HG03025 (cell line): ENCODE measurements around the gene RUSC1.
A peak's percentile ranks its signal among the peaks of the same experiment; 100 is the strongest.
"Not testable (repeated sequence)": the region's sequence is repeated elsewhere in the genome, so short reads cannot be mapped to it uniquely, and the experiment has no call there.

Source experiments
- ATAC-seq: cut with Tn5 transposase; IDR thresholded peaks from one replicate; pipeline ENCODE4 v1.9.1; 2021; ENCODE audit warnings: mild to moderate bottlenecking, moderate library complexity; ENCODE audit not compliant: unreplicated experiment, low FRiP score

RUSC1 gene

DNA sequence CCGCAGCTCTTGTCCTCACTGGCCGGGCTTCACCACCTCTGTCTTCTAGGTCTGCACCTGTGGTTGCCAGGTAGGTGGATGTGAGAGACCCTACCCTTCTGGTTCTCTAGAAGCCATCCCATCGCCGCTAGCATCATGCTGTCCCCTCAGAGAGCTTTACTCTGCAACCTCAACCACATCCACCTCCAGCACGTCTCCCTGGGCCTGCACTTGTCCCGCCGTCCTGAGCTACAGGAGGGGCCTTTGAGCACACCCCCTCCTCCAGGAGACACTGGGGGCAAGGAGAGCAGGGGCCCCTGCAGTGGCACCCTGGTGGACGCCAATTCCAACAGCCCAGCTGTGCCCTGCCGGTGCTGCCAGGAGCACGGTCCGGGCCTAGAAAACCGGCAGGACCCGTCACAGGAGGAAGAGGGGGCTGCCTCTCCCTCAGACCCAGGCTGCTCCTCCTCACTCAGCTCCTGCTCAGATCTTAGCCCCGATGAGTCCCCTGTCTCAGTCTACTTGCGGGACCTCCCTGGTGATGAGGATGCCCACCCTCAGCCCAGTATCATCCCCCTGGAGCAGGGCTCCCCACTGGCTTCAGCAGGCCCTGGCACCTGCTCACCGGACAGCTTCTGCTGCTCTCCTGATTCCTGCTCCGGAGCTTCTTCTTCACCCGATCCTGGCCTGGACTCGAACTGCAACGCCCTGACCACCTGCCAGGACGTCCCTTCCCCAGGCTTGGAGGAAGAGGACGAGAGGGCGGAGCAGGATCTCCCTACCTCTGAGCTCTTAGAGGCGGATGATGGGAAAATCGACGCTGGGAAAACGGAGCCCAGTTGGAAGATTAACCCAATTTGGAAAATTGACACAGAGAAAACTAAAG lies 1.2 kb downstream of the RUSC1 start:
- ATAC-seq: no peak

- no peak for ATAC-seq
Measured at GRCh38 chr1:155322571-155322952, 1.9 kb downstream of the RUSC1 start.

GRCh38 chr1:155322953-155323728 lies 2.4 kb downstream of the RUSC1 start:
- ATAC-seq: peak; percentile 36

- ATAC-seq: peak; percentile 36
Measured at GRCh38 chr1:155323729-155324036, 3.0 kb downstream of the RUSC1 start.

- ATAC-seq: peak; percentile 51
Measured at GRCh38 chr1:155324037-155324716, 3.5 kb downstream of the RUSC1 start.

DNA sequence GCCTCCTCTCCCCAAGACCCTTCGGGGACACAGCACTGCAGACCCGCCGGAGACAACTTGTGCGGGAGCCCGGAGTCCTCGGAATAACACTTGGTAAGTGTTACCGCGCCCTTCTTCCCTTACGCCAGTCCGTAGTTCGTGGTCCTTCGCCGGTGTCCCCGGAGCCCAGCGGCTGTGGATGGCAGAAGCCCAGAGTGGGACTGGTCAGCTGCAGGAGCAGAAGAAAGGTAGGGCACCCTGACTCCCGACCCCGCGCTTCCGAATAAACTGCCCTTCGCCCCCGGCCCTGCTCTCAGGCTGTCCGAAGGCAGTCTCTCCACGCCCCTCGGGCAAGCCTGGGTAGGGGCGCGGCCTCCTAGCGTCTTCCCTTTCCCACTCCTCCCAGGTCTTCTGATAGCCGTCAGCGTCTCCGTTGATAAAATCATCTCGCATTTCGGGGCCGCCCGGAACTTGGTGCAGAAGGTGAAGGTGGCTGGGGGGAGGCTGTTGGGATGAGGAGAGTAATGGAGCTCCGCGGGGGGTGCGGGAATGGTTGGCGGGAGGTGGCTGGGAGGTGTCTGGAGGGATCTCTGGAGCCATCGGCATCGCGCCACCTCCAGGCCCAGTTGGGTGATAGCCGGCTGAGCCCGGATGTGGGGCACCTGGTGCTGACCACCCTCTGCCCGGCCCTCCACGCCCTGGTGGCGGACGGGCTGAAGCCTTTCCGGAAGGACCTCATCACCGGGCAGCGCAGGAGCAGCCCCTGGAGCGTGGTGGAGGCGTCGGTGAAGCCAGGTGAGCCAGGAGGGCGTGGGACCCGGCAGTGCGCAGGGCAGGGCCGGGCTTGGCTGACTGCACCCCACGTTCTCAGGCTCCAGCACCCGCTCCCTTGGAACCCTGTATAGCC lies 4.3 kb downstream of the RUSC1 start:
- peak; percentile 2 for ATAC-seq

- no peak for ATAC-seq
Measured at GRCh38 chr1:155325603-155325893, 4.9 kb downstream of the RUSC1 start.

DNA sequence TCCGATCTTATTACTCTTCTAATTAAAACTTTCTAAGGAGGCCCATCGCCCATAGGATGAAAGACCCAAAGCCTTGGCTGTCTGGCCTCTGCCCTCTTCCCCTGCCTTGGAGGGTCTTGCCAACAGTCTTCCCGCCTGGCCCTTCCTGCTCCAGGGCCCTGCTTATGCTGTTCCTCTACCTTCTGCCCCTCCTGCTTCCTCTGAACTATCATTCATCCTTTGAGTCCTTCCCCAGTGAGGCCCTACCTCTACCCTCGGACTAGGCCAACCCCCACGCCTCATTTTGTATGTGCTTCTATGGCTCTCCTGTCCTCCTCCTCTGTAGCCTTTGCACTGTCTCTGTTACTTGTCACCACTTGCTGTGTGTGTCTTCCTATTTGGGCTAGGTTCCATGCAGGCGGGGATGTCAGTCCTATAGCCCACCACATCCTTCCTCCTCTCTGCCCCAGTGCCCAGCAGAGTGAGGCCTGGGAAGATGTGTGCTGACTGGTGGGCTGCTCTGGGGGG lies 5.4 kb downstream of the RUSC1 start:
- no peak for ATAC-seq

GRCh38 chr1:155326631-155327037 lies 5.9 kb downstream of the RUSC1 start:
- ATAC-seq: no peak

DNA sequence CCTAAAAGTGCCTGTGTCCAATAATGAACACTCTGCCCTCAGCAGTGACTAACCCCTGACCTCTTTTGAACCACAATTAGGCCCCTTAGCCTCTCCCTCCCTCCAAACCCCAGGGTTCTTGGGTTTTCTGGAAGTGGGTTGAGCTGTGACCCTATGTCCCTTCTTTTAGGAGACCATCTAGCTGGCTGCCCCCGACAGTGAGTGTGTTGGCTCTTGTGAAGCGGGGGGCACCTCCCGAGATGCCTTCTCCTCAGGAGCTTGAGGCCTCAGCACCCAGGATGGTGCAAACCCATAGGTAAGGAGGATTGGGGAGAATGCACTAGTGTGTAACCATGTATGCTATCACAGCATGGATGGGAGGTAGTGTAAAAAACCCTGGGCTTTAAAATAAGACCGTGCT lies 7.3 kb downstream of the RUSC1 start:
- no peak for ATAC-seq

- ATAC-seq: not testable (repeated sequence)
Measured at GRCh38 chr1:155328856-155329255, 8.2 kb downstream of the RUSC1 start.

GRCh38 chr1:155329980-155330598 lies 9.4 kb downstream of the RUSC1 start:
- ATAC-seq: no peak

DNA sequence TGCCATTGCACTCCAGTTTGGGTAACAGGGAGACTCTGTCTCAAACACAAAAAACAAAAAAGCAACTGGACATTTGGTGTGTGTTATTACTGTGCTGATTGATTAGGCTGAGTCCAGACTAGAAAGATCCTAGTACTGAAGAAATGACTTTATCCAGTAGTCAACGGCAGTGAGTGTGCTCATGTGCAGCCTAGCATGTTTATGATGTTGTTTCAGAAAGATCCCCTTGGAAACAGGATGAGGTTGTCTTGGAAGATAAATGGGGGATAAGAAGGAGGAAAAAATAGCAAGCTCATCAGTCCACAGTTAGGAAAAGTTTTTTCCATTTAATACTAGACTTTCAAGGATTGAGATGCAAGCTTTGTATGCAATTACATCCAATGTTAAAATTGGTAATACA lies 14.3 kb downstream of the RUSC1 start:
- no peak for ATAC-seq

DNA sequence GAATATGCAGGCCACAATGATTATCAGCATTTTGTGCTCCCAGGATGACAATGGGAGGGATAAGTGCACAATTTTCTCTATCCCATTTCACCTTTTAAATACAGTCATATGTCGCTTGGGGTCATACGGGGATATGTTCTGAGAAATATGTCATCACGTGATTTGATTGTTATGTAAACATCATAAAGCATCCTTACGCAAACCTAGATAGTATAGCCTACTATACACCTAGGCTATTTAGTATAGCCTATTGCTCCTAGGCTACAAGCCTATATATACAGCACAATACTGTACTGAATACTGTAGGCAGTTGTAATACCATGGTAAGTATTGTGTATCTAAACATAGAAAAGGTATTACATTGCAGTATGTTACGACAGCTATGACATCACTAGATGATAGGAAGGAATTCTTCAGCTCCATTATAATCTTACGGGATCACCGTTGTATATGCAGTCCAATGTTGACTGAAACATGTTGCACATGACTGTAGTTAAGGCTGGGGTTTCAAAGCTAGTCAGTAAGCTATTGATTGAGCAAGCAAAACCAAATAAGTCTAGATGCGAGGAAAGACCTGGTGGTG lies 18.9 kb downstream of the RUSC1 start:
- no peak for ATAC-seq

DNA sequence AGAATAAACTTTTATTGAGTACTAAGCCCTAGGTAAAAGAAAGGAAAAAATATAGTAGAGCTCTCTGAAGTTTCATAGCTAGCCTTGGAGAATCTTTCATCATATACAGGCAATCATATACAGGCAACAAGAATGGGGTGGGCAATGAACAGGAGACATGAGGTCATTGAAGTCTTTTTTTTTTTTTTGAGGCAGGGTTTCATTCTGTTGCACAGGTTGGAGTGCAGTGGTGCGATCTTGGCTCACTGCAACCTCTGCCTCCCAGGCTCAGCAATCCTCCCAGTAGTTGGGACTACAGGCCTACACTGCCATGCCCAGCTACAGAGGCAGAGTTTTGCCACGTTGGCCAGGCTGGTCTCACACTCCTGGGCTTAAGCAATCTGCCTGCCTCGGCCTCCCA lies 22.1 kb downstream of the RUSC1 start:
- ATAC-seq: no peak

- no peak for ATAC-seq
Measured at GRCh38 chr1:155352631-155353030, 31.9 kb downstream of the RUSC1 start.

GRCh38 chr1:155360051-155360450 lies 39.4 kb downstream of the RUSC1 start:
- no peak for ATAC-seq

DNA sequence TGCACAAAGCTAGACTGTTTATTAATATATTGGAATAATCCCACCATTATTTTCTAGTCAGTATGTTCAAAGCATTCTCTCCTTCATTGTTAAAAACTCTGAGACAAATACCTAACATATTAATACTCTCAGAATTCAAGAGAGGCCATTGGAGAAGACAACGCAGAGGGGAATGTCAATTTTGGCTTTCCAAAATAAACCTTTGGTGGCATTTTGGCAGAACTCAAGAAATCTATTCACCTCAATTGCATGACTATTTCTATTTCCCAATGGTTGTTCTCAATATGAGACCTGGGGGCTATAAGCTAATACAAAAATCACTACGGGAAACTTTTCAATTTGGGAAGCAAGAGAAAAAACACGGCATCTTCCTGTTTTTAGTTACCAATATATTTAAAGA lies 58.5 kb downstream of the RUSC1 start:
- no peak for ATAC-seq

DNA sequence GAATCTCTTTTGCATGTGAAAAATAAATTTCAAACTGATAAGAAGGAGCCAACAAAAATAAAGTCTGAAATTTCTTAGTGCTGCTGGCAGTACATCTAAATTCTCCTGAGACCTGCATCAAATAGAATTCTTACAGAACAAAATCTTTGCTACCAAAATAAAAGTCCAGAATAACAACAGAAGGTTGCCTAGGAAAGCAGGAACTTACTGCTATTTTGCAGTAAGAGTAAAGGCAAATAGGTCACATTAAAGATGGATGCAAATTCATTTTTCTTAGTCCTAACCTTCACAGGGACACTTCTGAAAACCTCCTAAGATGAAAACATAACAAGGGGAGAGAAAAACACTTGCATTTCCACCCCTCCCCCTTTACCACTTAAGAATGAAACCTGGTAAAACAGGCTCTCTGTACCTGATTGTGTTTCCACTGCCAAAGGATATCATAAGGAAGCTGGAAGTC lies 59.0 kb downstream of the RUSC1 start:
- ATAC-seq: no peak
